Liver (tissue), 9 donors: ENCODE data around the gene DNAJC6. TPM values are rescaled to one million over a fixed set of nuclear protein-coding genes. Genes with fewer than 3 reads are reported as not detected.
A peak's percentile ranks its signal among the peaks of the same experiment; 100 is the strongest.

Experiments used
- DNase-seq: peaks from one replicate; pipeline ENCODE4 v3.0.0-alpha.2; 2017; ENCODE audit warnings: low spot score
- H3K27ac ChIP-seq, 2 donors: one replicate each; pipeline ENCODE4 v1.7.0; 2013; ENCODE audit warnings: inconsistent platforms in 2 of 2, low read length in 2 of 2, control low read depth in 1 of 2, low read depth in 1 of 2, mild to moderate bottlenecking in 1 of 2
- H3K27me3 ChIP-seq, 4 donors: one replicate each; pipeline versions ENCODE4 v1.6.1 to v1.7.0; 2013; ENCODE audit warnings: low read length in 3 of 4, inconsistent platforms in 1 of 4, mild to moderate bottlenecking in 1 of 4, moderate library complexity in 1 of 4; ENCODE audit not compliant: control insufficient read depth in 4 of 4, insufficient read depth in 4 of 4
- H3K36me3 ChIP-seq, 4 donors: one replicate each; pipeline versions ENCODE4 v1.6.1 to v1.7.0; 2013; ENCODE audit warnings: low read length in 3 of 4, mild to moderate bottlenecking in 3 of 4, low read depth in 1 of 4, moderate library complexity in 1 of 4; ENCODE audit not compliant: control insufficient read depth in 4 of 4, insufficient read depth in 3 of 4
- H3K4me1 ChIP-seq, 4 donors: one replicate each; pipeline versions ENCODE4 v1.6.1 to v1.7.0; 2013; ENCODE audit warnings: low read length in 3 of 4, mild to moderate bottlenecking in 3 of 4, moderate library complexity in 1 of 4; ENCODE audit not compliant: control insufficient read depth in 4 of 4, insufficient read depth in 4 of 4
- H3K4me3 ChIP-seq, 3 donors: one replicate each; pipeline versions ENCODE4 v1.6.1 to v1.7.0; 2013; ENCODE audit warnings: low read length in 3 of 3, control low read depth in 1 of 3, low read depth in 1 of 3, mild to moderate bottlenecking in 1 of 3
- H3K9ac ChIP-seq, 2 donors: one replicate each; pipeline ENCODE4 v1.7.0; 2013; ENCODE audit warnings: low read length in 2 of 2, mild to moderate bottlenecking in 2 of 2, moderate library complexity in 2 of 2, control low read depth in 1 of 2, low read depth in 1 of 2
- H3K9me3 ChIP-seq, 4 donors: one replicate each; pipeline versions ENCODE4 v1.6.1 to v1.7.0; 2013; ENCODE audit warnings: low read length in 3 of 4; ENCODE audit not compliant: control insufficient read depth in 4 of 4
- ATF3 ChIP-seq: IDR thresholded peaks from 2 replicates; pipeline ENCODE4 v1.6.1; 2016; ENCODE audit warnings: antibody characterized with exemption
- EGR1 ChIP-seq, 2 donors: IDR thresholded peaks; 2 replicates each; pipeline ENCODE4 v1.6.1; 2016 to 2018; ENCODE audit warnings: antibody characterized with exemption in 2 of 2, low read depth in 2 of 2
- FOXA1 ChIP-seq: IDR thresholded peaks from 2 replicates; pipeline ENCODE4 v1.6.1; 2016; ENCODE audit warnings: antibody characterized with exemption
- FOXA2 ChIP-seq: IDR thresholded peaks from 2 replicates; pipeline ENCODE4 v1.6.1; 2016; ENCODE audit warnings: antibody characterized with exemption
- HNF4A ChIP-seq, 2 donors: conservative IDR thresholded peaks; 2 replicates each; pipeline ENCODE4 v1.6.1; 2016; ENCODE audit warnings: antibody characterized with exemption in 2 of 2, mild to moderate bottlenecking in 2 of 2
- HNF4G ChIP-seq: IDR thresholded peaks from 2 replicates; pipeline ENCODE4 v1.6.1; 2016; ENCODE audit warnings: antibody characterized with exemption
- JUND ChIP-seq, 2 donors: IDR thresholded peaks; 2 replicates each; pipeline ENCODE4 v1.6.1; 2016; ENCODE audit warnings: antibody characterized with exemption in 2 of 2
- NR2F2 ChIP-seq: IDR thresholded peaks from 2 replicates; pipeline ENCODE4 v1.6.1; 2016; ENCODE audit warnings: antibody characterized with exemption
- RAD21 ChIP-seq, 2 donors: IDR thresholded peaks; 2 replicates each; pipeline ENCODE4 v1.6.1; 2016; ENCODE audit warnings: antibody characterized with exemption in 2 of 2, mild to moderate bottlenecking in 2 of 2
- RXRA ChIP-seq, 2 donors: IDR thresholded peaks; 2 replicates each; pipeline ENCODE4 v1.6.1; 2017 to 2018; ENCODE audit warnings: antibody characterized with exemption in 2 of 2, mild to moderate bottlenecking in 1 of 2
- SP1 ChIP-seq: IDR thresholded peaks from 2 replicates; pipeline ENCODE4 v1.6.1; 2018; ENCODE audit warnings: antibody characterized with exemption, mild to moderate bottlenecking
- TAF1 ChIP-seq: conservative IDR thresholded peaks from 2 replicates; pipeline ENCODE4 v1.6.1; 2016; ENCODE audit warnings: antibody characterized with exemption, mild to moderate bottlenecking
- YY1 ChIP-seq: IDR thresholded peaks from 2 replicates; pipeline ENCODE4 v1.6.1; 2016; ENCODE audit warnings: antibody characterized with exemption, mild to moderate bottlenecking
- WGBS: extraction: QIAGEN DNeasy Blood & Tissue Kit; methylation state at CpG from one replicate; pipeline ENCODE4 v1.1.7; 2013; 5-methylcytosine and 5-hydroxymethylcytosine counted together
- polyA plus RNA-seq, 2 donors: library from polyadenylated mRNA; stranded (reverse) in 1 of 2; unstranded in 1 of 2; fragments of 200-250 nt in 1 of 2; fragments of >200 nt in 1 of 2; fragmentation: Nextera tagmentation in 1 of 2; extraction: Ambion mirVana in 1 of 2; gene quantifications; one replicate each; pipeline versions ENCODE4 v1.2.1 to v1.2.3, GENCODE V29; 2013 to 2015
- total RNA-seq, 2 donors: library from RNA; depleted of rRNA; stranded (reverse); fragments of >200 nt; gene quantifications; one replicate each; pipeline ENCODE4 v1.2.3, GENCODE V29; 2014
- TF ChIP-seq, protein P1 (sequence below): IDR thresholded peaks from 2 replicates; pipeline ENCODE4 v1.6.1; 2016; ENCODE audit warnings: antibody characterized with exemption, mild to moderate bottlenecking
- TF ChIP-seq, protein P2 (sequence below): IDR thresholded peaks from 2 replicates; pipeline ENCODE4 v1.6.1; 2016; ENCODE audit warnings: antibody characterized with exemption
- TF ChIP-seq, protein P3 (sequence below): IDR thresholded peaks from 2 replicates; pipeline ENCODE4 v1.6.1; 2016; ENCODE audit warnings: antibody characterized with exemption
- donor health status: healthy.
- donor health status: healthy.
- donor health status: healthy.
- donor health status: healthy.
- donor health status: healthy.

Gene DNAJC6
- total and polyA plus RNA-seq, 4 donors = 0.15 to 35.0 (median 0.30) TPM

- Histone ChIP-seq H3K36me3 (no peaks in the 10 kb centered on the region), H3K4me3 (no peak overlapping the region), H3K27ac (no peak overlapping the region), H3K9ac (no peak overlapping the region), H3K4me1 (peaks cover 0 to 19% (median 12%) of the 10 kb centered on the region in 4 donors), H3K27me3 (no peaks in the 10 kb centered on the region), H3K9me3 (no peaks in the 10 kb centered on the region)
- 92% methylated on average over 4 of the region's 4 CpGs for WGBS
- DNase-seq = no peak
- TF ChIP-seq SP1 (no peak), JUND (IDR thresholded peaks at IDR 0.05) (no peak), RXRA (IDR thresholded peaks at IDR 0.05) (no peak), YY1 (no peak)
- TF ChIP-seq, protein P1, sequence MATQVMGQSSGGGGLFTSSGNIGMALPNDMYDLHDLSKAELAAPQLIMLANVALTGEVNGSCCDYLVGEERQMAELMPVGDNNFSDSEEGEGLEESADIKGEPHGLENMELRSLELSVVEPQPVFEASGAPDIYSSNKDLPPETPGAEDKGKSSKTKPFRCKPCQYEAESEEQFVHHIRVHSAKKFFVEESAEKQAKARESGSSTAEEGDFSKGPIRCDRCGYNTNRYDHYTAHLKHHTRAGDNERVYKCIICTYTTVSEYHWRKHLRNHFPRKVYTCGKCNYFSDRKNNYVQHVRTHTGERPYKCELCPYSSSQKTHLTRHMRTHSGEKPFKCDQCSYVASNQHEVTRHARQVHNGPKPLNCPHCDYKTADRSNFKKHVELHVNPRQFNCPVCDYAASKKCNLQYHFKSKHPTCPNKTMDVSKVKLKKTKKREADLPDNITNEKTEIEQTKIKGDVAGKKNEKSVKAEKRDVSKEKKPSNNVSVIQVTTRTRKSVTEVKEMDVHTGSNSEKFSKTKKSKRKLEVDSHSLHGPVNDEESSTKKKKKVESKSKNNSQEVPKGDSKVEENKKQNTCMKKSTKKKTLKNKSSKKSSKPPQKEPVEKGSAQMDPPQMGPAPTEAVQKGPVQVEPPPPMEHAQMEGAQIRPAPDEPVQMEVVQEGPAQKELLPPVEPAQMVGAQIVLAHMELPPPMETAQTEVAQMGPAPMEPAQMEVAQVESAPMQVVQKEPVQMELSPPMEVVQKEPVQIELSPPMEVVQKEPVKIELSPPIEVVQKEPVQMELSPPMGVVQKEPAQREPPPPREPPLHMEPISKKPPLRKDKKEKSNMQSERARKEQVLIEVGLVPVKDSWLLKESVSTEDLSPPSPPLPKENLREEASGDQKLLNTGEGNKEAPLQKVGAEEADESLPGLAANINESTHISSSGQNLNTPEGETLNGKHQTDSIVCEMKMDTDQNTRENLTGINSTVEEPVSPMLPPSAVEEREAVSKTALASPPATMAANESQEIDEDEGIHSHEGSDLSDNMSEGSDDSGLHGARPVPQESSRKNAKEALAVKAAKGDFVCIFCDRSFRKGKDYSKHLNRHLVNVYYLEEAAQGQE = no peak
- TF ChIP-seq, protein P2, sequence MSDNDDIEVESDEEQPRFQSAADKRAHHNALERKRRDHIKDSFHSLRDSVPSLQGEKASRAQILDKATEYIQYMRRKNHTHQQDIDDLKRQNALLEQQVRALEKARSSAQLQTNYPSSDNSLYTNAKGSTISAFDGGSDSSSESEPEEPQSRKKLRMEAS = no peak
- TF ChIP-seq, protein P3, sequence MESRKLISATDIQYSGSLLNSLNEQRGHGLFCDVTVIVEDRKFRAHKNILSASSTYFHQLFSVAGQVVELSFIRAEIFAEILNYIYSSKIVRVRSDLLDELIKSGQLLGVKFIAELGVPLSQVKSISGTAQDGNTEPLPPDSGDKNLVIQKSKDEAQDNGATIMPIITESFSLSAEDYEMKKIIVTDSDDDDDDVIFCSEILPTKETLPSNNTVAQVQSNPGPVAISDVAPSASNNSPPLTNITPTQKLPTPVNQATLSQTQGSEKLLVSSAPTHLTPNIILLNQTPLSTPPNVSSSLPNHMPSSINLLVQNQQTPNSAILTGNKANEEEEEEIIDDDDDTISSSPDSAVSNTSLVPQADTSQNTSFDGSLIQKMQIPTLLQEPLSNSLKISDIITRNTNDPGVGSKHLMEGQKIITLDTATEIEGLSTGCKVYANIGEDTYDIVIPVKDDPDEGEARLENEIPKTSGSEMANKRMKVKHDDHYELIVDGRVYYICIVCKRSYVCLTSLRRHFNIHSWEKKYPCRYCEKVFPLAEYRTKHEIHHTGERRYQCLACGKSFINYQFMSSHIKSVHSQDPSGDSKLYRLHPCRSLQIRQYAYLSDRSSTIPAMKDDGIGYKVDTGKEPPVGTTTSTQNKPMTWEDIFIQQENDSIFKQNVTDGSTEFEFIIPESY = no peak
These were observed 109.3 kb downstream of the DNAJC6 start for GRCh38 chr1:65418522-65419185.

DNA sequence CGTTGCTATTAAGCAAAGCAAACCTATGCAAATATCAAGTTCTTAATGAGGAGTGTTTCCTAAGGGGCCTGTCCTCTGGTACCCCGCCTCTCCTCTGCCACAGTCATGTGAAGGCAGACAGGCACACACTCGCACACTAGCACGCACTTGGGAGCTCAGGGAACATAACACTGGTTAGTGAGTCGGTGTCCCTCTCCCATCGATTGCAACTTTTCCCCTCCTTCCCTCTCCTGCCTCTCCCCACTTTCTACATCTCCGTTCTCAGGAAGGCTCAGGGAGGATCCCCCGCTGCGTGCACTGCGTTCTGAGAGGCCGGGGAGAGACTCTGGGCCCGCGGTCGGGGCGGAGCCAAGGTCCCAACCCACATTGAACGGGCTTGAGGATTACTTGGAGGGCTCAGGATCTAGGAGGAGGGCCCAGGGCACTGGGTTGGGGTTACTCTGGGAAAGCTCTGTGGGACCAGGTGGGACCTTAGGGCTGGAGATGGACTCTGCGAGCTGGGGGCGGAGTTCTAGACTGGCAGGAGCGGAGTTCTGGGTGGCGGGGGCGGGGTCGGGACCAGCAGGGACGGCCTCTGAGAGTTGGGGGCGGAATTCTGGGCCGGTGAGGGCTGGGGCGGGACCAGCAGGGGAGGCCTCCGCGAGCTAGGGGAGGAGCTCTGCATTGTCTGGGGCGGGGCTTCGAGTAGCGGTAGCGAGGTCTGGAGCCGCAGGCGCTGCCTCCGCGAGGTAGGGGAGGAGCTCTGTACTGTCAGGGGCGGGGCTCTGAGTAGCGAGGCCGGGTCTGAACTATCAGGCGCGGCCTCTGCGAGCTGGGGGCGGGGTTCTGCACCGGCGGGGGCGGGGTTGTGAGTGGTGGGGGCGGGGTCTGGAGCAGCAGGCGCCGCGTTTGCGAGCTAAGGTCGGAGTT lies 110.6 kb downstream of the DNAJC6 start:
- H3K9ac ChIP-seq = peak overlapping the region; percentile 30 to 68
- H3K4me3 ChIP-seq = peak overlapping the region; percentile 64 to 72 (median 64)
- peak overlapping the region; percentile 73 to 92 for H3K27ac ChIP-seq
- H3K9me3 ChIP-seq = no peaks in the 10 kb centered on the region
- H3K36me3 ChIP-seq = no peaks in the 10 kb centered on the region
- no peaks in the 10 kb centered on the region for H3K27me3 ChIP-seq
- peak; percentile 99 for DNase-seq
- peaks cover 0 to 19% (median 12%) of the 10 kb centered on the region in 4 donors for H3K4me1 ChIP-seq
- TF ChIP-seq SP1 = peak; percentile 83
- TF ChIP-seq FOXA1 = peak; percentile 39
- peak; percentile 15 to 31 for TF ChIP-seq RXRA (IDR thresholded peaks at IDR 0.05)
- peak; percentile 56 to 80 for TF ChIP-seq HNF4A (conservative IDR thresholded peaks at IDR 0.05)
- peak; percentile 26 to 36 for TF ChIP-seq RAD21 (IDR thresholded peaks at IDR 0.05)
- TF ChIP-seq, protein P2 = no peak
- peak; percentile 55 to 84 for TF ChIP-seq EGR1 (IDR thresholded peaks at IDR 0.05; ENCODE audit: low read depth in 2 of 2)
- no peak for TF ChIP-seq ATF3
- peak; percentile 20 for TF ChIP-seq HNF4G
- TF ChIP-seq NR2F2 = no peak
- peak; percentile 66 for TF ChIP-seq TAF1
- no peak for TF ChIP-seq FOXA2
- WGBS = 2% methylated on average over 52 of the region's 52 CpGs
